Cortex of kidney (tissue), 1 donor: ENCODE measurements around the gene BEND6.

ENCODE experiments used
- DNase-seq: peaks from one replicate; lab custom pipeline; 2025; lab: John Stamatoyannopoulos, UW

BEND6 gene

DNA sequence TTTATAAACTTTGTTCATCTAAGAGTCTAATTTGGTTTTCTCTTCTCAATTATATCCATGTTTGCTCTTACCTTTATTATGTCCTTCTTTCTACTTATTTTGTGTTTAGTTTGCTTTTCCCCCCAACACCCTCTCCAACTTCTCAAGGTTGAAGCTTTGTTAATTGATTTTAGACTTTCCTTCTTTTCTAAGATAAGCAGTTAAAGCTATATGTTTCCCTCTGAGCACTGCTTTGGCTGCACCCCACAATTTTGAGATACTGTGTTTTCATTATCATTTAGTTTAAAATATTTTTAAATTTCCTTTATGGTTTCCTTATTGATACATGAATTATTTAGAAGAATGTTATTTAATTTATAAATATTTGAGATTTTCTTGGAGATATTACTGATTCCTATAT, 13.9 kb upstream of the BEND6 start:
- DNase-seq: no peak

GRCh38 chr6:56944661-56945060, 10.2 kb upstream of the BEND6 start:
- no peak for DNase-seq

GRCh38 chr6:56946368-56946767, 8.5 kb upstream of the BEND6 start:
- no peak for DNase-seq

GRCh38 chr6:56947924-56948323, 7.0 kb upstream of the BEND6 start:
- DNase-seq: no peak

DNA sequence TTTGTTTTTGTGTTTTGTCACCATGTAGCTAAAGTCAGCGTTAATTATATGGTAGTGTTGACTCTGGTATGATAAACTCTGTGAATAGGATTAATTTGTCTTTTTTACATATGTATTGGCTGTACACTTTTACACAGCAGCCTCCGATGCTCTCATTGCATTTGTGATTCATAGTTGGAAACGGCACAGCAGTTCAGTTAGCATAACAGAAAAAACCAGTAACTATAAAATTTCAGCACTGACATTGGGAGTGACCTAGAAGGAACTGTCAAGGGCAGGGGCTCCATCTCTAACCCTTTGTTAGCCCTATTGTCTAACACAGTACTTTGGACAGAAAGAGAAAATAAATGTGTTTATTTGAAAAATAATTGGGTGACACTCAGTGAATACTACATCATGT, 5.6 kb upstream of the BEND6 start:
- no peak for DNase-seq

- no peak for DNase-seq
Measured at GRCh38 chr6:56949925-56950495, 4.9 kb upstream of the BEND6 start.

DNA sequence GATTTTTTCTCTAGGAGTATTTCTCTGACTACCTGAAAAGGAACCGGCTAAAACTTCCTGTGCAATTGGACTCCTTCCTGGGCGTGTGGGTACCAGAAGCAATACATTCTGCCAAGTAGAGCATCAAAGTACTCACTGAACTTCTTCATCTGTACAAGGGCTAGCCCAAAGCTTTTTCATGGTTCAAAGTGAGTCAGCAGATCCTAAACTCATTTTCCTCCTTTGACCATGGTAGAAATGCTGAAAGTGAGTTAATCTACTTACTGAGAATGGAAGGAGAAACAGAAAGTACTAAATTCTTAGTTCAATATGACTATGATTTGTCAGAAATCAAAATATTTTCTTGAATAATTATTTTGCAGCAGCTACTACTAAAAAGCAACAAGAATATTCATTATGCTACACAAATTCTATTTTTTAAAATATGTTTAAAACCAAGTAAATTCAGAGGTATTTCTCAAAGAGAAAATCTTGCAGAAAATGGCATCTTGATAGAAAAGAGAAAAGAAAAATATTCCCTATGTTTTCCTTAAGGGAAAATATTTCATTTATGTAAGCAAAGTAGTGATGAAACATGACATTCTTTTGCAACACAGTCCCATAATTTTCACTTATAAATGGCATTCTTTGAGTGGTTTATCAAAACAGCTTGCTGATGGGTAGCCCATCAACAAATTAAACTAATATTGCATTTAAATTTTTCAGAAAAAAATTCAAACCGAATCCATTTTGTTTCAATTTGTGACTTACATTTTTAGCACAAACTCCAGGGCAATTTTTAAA, 3.7 kb upstream of the BEND6 start:
- DNase-seq: no peak

DNA sequence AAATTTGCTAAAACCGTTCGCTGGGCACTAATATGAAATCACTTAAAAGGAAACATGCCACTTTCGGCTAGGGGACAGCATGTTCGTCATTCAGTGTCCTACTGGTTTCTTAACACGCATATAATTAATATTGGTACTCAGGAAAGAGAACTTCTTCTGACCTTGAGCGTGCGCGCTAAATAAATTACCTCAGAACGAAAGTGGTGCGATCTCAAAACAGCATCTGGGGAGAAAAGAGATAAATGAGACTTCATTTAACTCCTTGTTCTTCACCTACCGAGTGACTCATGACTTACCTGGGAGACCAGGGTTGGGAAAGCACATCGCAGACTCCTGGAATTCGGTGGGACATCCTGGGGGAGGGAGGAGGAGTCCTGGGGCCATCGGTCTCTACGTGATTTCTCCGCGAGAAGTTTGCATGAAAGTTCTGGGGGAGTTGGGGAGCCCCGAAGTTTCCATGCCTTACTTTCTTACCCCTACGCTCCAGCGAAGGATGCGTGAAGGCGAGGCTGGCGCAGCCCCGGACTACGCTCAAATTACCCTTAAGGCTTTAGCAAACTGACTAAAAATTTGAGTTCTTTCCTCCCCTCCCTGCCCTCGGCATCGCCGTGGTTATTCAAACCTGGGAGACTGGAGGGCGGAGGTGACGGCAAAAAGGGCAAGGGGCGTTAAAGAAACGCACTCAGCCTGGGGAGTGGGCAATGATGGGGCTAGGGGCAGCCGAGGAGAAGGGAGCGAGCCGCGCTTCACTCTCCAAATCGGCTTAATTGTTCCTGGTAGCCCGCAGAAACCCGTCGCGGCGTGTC, 1.1 kb upstream of the BEND6 start:
- no peak for DNase-seq

GRCh38 chr6:56955171-56956155, 556 bp downstream of the BEND6 start:
- no peak for DNase-seq

DNA sequence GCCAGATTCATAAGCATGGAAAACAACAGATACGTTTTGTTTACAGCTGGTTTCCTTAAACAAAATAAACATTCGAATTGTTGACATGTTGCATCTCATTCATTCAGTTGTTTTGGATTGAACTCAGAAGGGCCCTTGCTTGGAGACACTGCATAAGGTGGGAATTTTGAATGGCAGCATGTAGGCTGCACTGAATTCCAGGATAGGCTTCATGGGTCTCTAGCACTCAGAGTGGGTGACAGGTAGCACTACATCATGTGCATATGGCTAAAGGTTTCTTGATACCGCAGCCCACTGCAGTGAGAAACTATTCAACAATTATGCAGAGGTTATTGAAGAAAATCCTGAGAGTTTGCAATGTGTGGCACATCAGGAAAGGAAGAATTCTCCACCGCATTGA, 1.6 kb downstream of the BEND6 start:
- no peak for DNase-seq

- no peak for DNase-seq
Measured at GRCh38 chr6:56957856-56958255, 2.9 kb downstream of the BEND6 start.

DNA sequence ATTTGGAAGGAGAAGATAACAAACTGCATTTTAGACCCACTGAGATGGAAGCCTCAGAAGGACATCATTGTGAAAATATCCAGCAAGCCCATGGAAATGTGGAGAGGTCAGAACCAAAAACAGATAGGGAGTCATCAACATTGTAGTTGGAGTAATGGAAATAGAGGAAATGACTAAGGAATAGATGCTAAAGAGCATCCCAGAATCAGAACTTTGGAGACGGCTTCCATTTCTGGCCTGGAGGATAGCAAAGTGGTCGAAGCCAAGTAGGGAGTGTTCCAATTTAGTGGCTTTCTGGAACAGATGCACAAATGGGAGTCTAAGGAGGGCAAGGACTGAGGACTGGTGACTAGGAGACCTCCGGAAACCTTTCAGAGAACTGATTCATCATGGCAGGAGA, 3.6 kb downstream of the BEND6 start:
- no peak for DNase-seq

GRCh38 chr6:56959094-56959493, 4.2 kb downstream of the BEND6 start:
- DNase-seq: no peak

DNA sequence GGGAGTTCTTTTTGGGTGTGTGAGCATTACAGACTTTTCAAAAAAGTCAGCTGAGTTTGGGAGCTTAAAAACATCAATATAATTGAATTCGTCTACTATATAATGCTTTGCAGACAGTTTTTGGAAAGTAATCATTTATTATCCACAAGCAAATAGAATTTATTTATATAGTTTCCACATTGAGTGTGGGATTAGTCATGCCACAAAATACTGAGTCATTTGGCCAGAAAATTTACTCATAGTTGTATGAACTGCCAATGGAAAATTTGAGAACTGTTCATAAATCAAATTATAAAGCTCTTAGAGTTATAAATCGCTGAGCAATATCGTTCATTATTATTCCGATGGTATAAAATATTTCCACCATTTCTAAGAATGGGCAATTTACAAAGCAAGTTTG, 5.0 kb downstream of the BEND6 start:
- DNase-seq: no peak

- no peak for DNase-seq
Measured at GRCh38 chr6:56961151-56961550, 6.2 kb downstream of the BEND6 start.

GRCh38 chr6:56962441-56962840, 7.5 kb downstream of the BEND6 start:
- DNase-seq: no peak

DNA sequence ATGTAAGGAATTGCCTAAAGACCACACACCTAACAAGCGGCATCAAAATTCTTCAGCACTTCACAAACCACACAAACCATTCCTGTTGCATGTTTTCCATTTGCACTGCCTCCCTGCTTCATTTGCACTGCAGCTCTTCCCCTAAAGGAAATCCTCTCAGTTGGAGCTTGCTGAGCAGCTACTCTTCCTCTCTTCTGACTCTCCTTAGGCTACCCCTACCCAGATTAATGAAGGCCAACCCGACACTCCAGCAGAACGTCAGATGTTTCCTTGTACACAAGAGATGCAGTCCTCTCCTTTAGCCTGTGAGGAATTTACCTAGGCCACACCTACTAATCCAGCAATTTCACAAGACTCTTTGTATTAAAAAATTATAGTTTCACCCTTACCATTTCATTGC, 8.1 kb downstream of the BEND6 start:
- no peak for DNase-seq

GRCh38 chr6:56963793-56964192, 8.9 kb downstream of the BEND6 start:
- DNase-seq: no peak

DNA sequence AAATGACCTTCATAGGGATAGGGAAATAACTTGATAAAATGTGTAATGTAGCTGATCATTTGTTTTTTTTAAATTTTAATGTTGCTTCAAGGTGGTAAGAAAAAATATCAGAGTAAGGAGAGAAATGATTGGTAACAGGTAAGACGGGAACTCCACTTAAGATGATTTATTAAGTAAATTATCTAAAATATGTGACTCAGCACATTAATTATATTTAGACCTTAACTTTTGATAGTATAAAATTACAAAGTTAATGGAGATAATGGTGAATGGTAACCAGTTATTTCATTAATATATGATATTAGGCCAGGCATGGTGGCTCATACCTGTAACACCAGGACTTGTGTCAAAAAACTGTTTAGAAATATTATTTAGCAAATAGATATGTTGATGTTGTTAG, 10.2 kb downstream of the BEND6 start:
- DNase-seq: no peak

DNA sequence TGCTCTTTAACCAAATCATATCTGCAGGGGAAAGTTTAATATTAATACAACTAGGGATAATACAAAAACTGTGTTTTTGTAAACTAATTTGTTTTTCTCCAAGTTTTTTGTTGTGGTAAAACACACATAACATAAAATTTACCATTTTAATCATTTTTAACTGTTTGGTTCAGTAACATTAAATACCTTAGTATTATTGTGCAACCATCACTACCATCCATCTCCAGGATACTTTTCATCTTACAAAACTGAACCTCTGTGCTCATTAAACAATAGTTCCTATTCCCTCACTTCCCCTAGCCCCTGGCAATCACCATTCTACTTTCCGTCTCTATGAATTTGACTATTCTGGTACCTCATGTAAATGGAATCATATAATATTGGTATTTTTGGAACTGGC, 15.9 kb downstream of the BEND6 start:
- DNase-seq: no peak

GRCh38 chr6:56977192-56977591, 22.3 kb downstream of the BEND6 start:
- no peak for DNase-seq

- no peak for DNase-seq
Measured at GRCh38 chr6:56978530-56978929, 23.6 kb downstream of the BEND6 start.
